PC-9 (cell line): ENCODE results near the gene MR1.

Experiments used
- EZH2 ChIP-seq: fragments of 200-600 bp; sonication (generic); IDR thresholded peaks from 2 replicates; pipeline ENCODE4 v1.8.0; 2017; ENCODE audit warnings: antibody characterized with exemption, low read depth
- TF ChIP-seq, protein P1 (sequence below): fragments of 200-600 bp; sonication (generic); conservative IDR thresholded peaks from 2 replicates; pipeline ENCODE4 v1.6.1; 2017; ENCODE audit warnings: mixed run types, antibody characterized with exemption, mild to moderate bottlenecking, moderate library complexity

- TF ChIP-seq, protein P1, sequence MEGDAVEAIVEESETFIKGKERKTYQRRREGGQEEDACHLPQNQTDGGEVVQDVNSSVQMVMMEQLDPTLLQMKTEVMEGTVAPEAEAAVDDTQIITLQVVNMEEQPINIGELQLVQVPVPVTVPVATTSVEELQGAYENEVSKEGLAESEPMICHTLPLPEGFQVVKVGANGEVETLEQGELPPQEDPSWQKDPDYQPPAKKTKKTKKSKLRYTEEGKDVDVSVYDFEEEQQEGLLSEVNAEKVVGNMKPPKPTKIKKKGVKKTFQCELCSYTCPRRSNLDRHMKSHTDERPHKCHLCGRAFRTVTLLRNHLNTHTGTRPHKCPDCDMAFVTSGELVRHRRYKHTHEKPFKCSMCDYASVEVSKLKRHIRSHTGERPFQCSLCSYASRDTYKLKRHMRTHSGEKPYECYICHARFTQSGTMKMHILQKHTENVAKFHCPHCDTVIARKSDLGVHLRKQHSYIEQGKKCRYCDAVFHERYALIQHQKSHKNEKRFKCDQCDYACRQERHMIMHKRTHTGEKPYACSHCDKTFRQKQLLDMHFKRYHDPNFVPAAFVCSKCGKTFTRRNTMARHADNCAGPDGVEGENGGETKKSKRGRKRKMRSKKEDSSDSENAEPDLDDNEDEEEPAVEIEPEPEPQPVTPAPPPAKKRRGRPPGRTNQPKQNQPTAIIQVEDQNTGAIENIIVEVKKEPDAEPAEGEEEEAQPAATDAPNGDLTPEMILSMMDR = no peak
- TF ChIP-seq EZH2 = no peak
Measured at GRCh38 chr1:181028196-181028595, 5.6 kb upstream of the MR1 start.
